Breast epithelium (tissue), 4 donors: ENCODE results near the gene OSER1. TPM values are rescaled to one million over a fixed set of nuclear protein-coding genes. Genes with fewer than 3 reads are reported as not detected.
A peak's percentile ranks its signal among the peaks of the same experiment; 100 is the strongest.

Source experiments
- DNase-seq, 2 donors: peaks; one replicate each; pipeline ENCODE4 v3.0.0-alpha.2; 2019; ENCODE audit warnings: low spot score in 2 of 2
- H3K27ac ChIP-seq, 2 donors: fragments of 200-600 bp; sonication (generic) in 1 of 2; one replicate each; pipeline ENCODE4 v1.5.1; 2016 to 2019; ENCODE audit warnings: mild to moderate bottlenecking in 1 of 2
- H3K27me3 ChIP-seq, 2 donors: fragments of 200-600 bp; sonication (generic) in 1 of 2; one replicate each; pipeline versions ENCODE4 v1.5.1 to v1.6.0; 2017 to 2019; ENCODE audit warnings: control low read depth in 1 of 2, mild to moderate bottlenecking in 1 of 2
- H3K36me3 ChIP-seq: fragments of 200-600 bp; one replicate; pipeline ENCODE4 v1.5.1; 2019
- H3K4me1 ChIP-seq, 2 donors: fragments of 200-600 bp; sonication (generic); one replicate each; pipeline ENCODE4 v1.5.1; 2016 to 2019; ENCODE audit warnings: control low read depth in 1 of 2
- H3K4me3 ChIP-seq, 3 donors: fragments of 200-600 bp; sonication (generic); 1 replicate in 2 of 3; 2 replicates in 1 of 3; pipeline ENCODE4 v1.5.1; 2016 to 2019; ENCODE audit warnings: mild to moderate bottlenecking in 3 of 3, moderate library complexity in 2 of 3
- H3K9me3 ChIP-seq, 2 donors: fragments of 200-600 bp; sonication (generic) in 1 of 2; one replicate each; pipeline ENCODE4 v1.5.1; 2016 to 2019; ENCODE audit warnings: control low read depth in 1 of 2
- CTCF ChIP-seq, 3 donors: fragments of 450-650 bp; IDR thresholded peaks; one replicate each; pipeline ENCODE4 v1.5.1; 2016 to 2017; ENCODE audit warnings: antibody characterized with exemption in 3 of 3, mild to moderate bottlenecking in 3 of 3, moderate library complexity in 3 of 3
- POLR2A ChIP-seq: fragments of 450-650 bp; IDR thresholded peaks from one replicate; pipeline ENCODE4 v1.6.1; 2016; ENCODE audit warnings: antibody characterized with exemption, mild to moderate bottlenecking, moderate library complexity
- POLR2AphosphoS5 ChIP-seq, 3 donors: sonication (generic); formaldehyde crosslinking; IDR thresholded peaks; one replicate each; pipeline ENCODE4 v1.6.1; 2017; ENCODE audit warnings: antibody characterized with exemption in 3 of 3
- intact Hi-C: fragments of 100-400 bp; cut with DNase I; formaldehyde crosslinking; loops from one replicate; pipeline ENCODE4 v1.15.1; 2023; ENCODE audit warnings: low total_unique reads
- total RNA-seq, 3 donors: library from RNA; depleted of rRNA; stranded (reverse); fragments of >200 nt; gene quantifications; one replicate each; pipeline ENCODE4 v1.1.0, GENCODE V29; 2016

The OSER1 gene
- total RNA-seq, 3 donors from 2014 or later, result 59.6 to 73.8 (median 67.2) TPM

- Histone ChIP-seq H3K4me3 (no peak overlapping the region), H3K27me3 (no peaks in the 10 kb centered on the region), H3K9me3 (no peaks in the 10 kb centered on the region), H3K4me1 (no peaks in the 10 kb centered on the region), H3K36me3 (no peaks in the 10 kb centered on the region), H3K27ac (no peak overlapping the region)
- no peak for DNase-seq
- TF ChIP-seq POLR2AphosphoS5 (IDR thresholded peaks at IDR 0.05) (no peak), CTCF (IDR thresholded peaks at IDR 0.05) (no peak), POLR2A (no peak)
- intact Hi-C loops, result loop anchor here (5.0 kb wide), 1 partner anchor 93 kb away; the partner anchor contains the start of gene FITM2
Measured at GRCh38 chr20:44219170-44219730, 8.7 kb upstream of the OSER1 start.

- H3K36me3 ChIP-seq, result no peaks in the 10 kb centered on the region
- H3K27ac ChIP-seq, result no peak overlapping the region
- H3K4me3 ChIP-seq, result no peak overlapping the region
- no peaks in the 10 kb centered on the region for H3K27me3 ChIP-seq
- intact Hi-C loops, result loop anchor here (5.0 kb wide), 1 partner anchor 94 kb away; the partner anchor contains the start of gene FITM2
- DNase-seq, result no peak
- H3K4me1 ChIP-seq, result no peaks in the 10 kb centered on the region
- no peaks in the 10 kb centered on the region for H3K9me3 ChIP-seq
- TF ChIP-seq CTCF (IDR thresholded peaks at IDR 0.05), result no peak
- TF ChIP-seq POLR2A, result no peak
Measured at GRCh38 chr20:44218446-44218845, 7.9 kb upstream of the OSER1 start.

GRCh38 chr20:44217342-44218092, 6.9 kb upstream of the OSER1 start:
- Histone ChIP-seq H3K4me3 (no peak overlapping the region), H3K9me3 (no peaks in the 10 kb centered on the region), H3K27ac (no peak overlapping the region), H3K27me3 (no peaks in the 10 kb centered on the region), H3K36me3 (no peaks in the 10 kb centered on the region), H3K4me1 (no peaks in the 10 kb centered on the region)
- intact Hi-C loops, result loop anchor here (5.0 kb wide), 1 partner anchor 95 kb away; the partner anchor contains the start of gene FITM2
- peak; percentile 51 to 58 for DNase-seq
- TF ChIP-seq POLR2A, result no peak
- TF ChIP-seq CTCF (IDR thresholded peaks at IDR 0.05), result peak; percentile 35 to 79 (median 74)
- TF ChIP-seq POLR2AphosphoS5 (IDR thresholded peaks at IDR 0.05), result no peak

- no peak overlapping the region for H3K4me3 ChIP-seq
- DNase-seq, result peak; percentile 51 to 69
- peaks cover 5% of the 10 kb centered on the region in 2 donors for H3K4me1 ChIP-seq
- peak; percentile 32 to 72 (median 72) for TF ChIP-seq CTCF (IDR thresholded peaks at IDR 0.05)
- no peak for TF ChIP-seq POLR2A
- no peak for TF ChIP-seq POLR2AphosphoS5 (IDR thresholded peaks at IDR 0.05)
- no peaks in the 10 kb centered on the region for H3K27me3 ChIP-seq
- no peaks in the 10 kb centered on the region for H3K36me3 ChIP-seq
- intact Hi-C loops, result loop anchor here (5.0 kb wide), 1 partner anchor 97 kb away; the partner anchor contains the start of gene FITM2
- H3K9me3 ChIP-seq, result no peaks in the 10 kb centered on the region
- H3K27ac ChIP-seq, result no peak overlapping the region
Measured at GRCh38 chr20:44215125-44215524, 4.6 kb upstream of the OSER1 start.

- intact Hi-C loops, result loop anchor here (5.0 kb wide), 1 partner anchor 675 kb away; the partner anchor contains the start of gene YWHAB
- Histone ChIP-seq H3K4me1 (peaks cover 5% of the 10 kb centered on the region in 2 donors), H3K4me3 (no peak overlapping the region), H3K36me3 (no peaks in the 10 kb centered on the region), H3K9me3 (no peaks in the 10 kb centered on the region), H3K27ac (no peak overlapping the region), H3K27me3 (no peaks in the 10 kb centered on the region)
- no peak for DNase-seq
- TF ChIP-seq CTCF (IDR thresholded peaks at IDR 0.05), result no peak
- no peak for TF ChIP-seq POLR2AphosphoS5 (IDR thresholded peaks at IDR 0.05)
Measured at GRCh38 chr20:44212792-44213191, 2.2 kb upstream of the OSER1 start.
